ENCODE data around the gene RNF113B. TPM values are rescaled to one million over a fixed set of nuclear protein-coding genes. Genes with fewer than 3 reads are reported as not detected.

RNF113B gene
- total and polyA plus RNA-seq, 2 experiments from 2014 or later = 0.94 TPM; not detected in 1

DNA sequence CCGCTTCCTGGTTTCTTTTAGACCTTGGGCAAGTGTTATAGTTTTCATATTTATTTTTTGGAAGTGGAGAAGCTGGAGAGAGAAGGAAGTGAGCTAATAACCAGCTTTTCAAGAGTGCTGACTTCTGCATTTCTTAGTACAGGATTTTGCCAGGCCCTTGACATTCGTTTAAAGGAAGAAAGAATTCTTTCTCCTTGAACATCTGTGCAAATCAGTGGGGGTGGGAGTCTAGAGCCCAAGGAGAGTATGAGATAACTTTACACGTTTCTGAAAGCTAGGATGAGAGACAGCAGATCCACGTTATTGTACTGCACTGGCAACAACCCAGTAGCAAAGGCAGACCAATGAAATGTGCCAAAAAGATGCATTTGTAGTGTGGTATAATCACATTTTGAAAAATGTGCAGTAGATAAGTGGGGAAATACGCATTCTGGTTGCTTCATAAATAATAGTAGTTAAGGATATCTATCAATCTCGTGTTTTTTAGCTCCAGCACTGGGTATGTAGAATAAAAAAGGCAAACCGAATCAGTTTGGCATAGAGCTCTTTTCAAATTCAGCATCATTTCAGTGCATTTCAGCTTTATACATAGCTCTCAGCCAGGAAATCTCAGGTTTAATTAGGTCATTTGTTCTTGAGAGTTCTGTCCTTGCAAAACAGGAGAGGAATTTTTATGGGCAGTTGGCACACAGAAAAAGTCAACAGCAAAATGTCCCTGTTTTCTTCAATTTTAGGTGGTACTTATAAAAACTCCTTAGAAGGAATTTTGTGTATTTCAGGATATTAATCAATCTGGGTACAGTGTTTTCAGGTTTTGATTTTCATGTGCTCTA lies 4.3 kb downstream of the RNF113B start:
- no peak for TF ChIP-seq EZH2phosphoT487 (IDR thresholded peaks at IDR 0.05; ENCODE audit: low read depth, severe bottlenecking, unreplicated experiment)
- TF ChIP-seq, protein P1, sequence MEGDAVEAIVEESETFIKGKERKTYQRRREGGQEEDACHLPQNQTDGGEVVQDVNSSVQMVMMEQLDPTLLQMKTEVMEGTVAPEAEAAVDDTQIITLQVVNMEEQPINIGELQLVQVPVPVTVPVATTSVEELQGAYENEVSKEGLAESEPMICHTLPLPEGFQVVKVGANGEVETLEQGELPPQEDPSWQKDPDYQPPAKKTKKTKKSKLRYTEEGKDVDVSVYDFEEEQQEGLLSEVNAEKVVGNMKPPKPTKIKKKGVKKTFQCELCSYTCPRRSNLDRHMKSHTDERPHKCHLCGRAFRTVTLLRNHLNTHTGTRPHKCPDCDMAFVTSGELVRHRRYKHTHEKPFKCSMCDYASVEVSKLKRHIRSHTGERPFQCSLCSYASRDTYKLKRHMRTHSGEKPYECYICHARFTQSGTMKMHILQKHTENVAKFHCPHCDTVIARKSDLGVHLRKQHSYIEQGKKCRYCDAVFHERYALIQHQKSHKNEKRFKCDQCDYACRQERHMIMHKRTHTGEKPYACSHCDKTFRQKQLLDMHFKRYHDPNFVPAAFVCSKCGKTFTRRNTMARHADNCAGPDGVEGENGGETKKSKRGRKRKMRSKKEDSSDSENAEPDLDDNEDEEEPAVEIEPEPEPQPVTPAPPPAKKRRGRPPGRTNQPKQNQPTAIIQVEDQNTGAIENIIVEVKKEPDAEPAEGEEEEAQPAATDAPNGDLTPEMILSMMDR (IDR thresholded peaks at IDR 0.05; ENCODE audit: poor library complexity) = no peak
- no peak for TF ChIP-seq EZH2 (IDR thresholded peaks at IDR 0.05; ENCODE audit: borderline replicate concordance)
- H2AFZ ChIP-seq = no peak overlapping the region
- no peaks in the 10 kb centered on the region for H3K27me3 ChIP-seq
- peak; percentile 17 for DNase-seq (ENCODE audit: low spot score)
- H3K4me3 ChIP-seq = no peak overlapping the region
- peaks cover 85% of the 10 kb centered on the region for H3K79me2 ChIP-seq
- peak overlapping the region; percentile 69 for H3K4me2 ChIP-seq
- WGBS (ENCODE audit: low lambda C conversion rate, missing lambda C conversion rate) = 41% methylated on average over 7 of the region's 7 CpGs
- H3K9me2 ChIP-seq (replicated peaks; ENCODE audit: insufficient read depth) = no peaks in the 10 kb centered on the region
- no peaks in the 10 kb centered on the region for H3K9me3 ChIP-seq (ENCODE audit: low read depth)
- H4K20me1 ChIP-seq (ENCODE audit: insufficient read depth, poor library complexity, severe bottlenecking) = peaks cover 5% of the 10 kb centered on the region
- peaks cover 42% of the 10 kb centered on the region for H3K4me1 ChIP-seq (ENCODE audit: insufficient read depth)
- peak overlapping the region; percentile 71 for H3K27ac ChIP-seq
- H3K36me3 ChIP-seq (replicated peaks; ENCODE audit: insufficient read depth, low read depth) = no peaks in the 10 kb centered on the region

DNA sequence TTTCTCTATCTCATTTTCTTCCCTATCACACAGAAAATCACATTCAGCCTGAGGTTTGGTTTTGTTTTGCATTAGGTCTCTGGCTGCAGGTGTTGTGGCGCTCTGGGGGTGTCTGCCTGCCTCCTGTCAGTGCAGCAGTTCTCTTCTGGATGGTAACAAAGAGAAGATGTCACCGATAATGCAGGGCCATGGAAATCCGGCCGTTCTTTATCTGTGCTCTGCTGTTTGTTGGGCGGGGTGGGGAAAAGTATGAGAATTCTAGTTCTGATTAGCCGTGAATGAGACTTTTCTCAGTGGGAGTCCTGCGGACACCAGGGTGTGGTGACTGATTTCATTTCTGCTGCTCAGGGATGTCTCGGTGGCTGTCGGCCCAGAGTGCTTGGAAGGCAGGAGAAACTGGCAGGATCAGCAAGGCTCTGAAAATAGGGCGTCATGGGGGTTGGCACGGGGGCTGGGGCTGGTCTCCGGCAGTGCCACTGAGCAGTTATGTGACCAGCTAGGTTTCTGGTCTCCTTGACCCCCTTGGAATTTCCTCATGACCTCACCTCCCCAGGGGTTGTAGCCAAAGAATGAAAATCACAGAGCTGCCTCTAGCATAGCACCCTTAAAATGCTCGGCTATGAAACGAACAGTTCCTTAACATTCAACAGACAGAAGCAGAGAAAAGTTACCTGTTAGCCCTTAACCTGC lies 5.0 kb downstream of the RNF113B start:
- peak overlapping the region; percentile 69 for H3K4me2 ChIP-seq
- peak overlapping the region; percentile 71 for H3K27ac ChIP-seq
- no peak overlapping the region for H3K4me3 ChIP-seq
- H2AFZ ChIP-seq = peak overlapping the region; percentile 29
- peaks cover 85% of the 10 kb centered on the region for H3K79me2 ChIP-seq
- no peaks in the 10 kb centered on the region for H3K27me3 ChIP-seq
- H3K4me1 ChIP-seq (ENCODE audit: insufficient read depth) = peaks cover 42% of the 10 kb centered on the region
- H3K9me3 ChIP-seq (ENCODE audit: low read depth) = no peaks in the 10 kb centered on the region
- H3K9me2 ChIP-seq (replicated peaks; ENCODE audit: insufficient read depth) = no peaks in the 10 kb centered on the region
- DNase-seq (ENCODE audit: low spot score) = no peak
- H3K36me3 ChIP-seq (replicated peaks; ENCODE audit: insufficient read depth, low read depth) = no peaks in the 10 kb centered on the region
- no peak for TF ChIP-seq EZH2phosphoT487 (IDR thresholded peaks at IDR 0.05; ENCODE audit: low read depth, severe bottlenecking, unreplicated experiment)
- TF ChIP-seq, protein P1 (IDR thresholded peaks at IDR 0.05; ENCODE audit: poor library complexity) = no peak
- no peak for TF ChIP-seq EZH2 (IDR thresholded peaks at IDR 0.05; ENCODE audit: borderline replicate concordance)
- peaks cover 5% of the 10 kb centered on the region for H4K20me1 ChIP-seq (ENCODE audit: insufficient read depth, poor library complexity, severe bottlenecking)
- 20% methylated on average over 14 of the region's 14 CpGs for WGBS (ENCODE audit: low lambda C conversion rate, missing lambda C conversion rate)

DNA sequence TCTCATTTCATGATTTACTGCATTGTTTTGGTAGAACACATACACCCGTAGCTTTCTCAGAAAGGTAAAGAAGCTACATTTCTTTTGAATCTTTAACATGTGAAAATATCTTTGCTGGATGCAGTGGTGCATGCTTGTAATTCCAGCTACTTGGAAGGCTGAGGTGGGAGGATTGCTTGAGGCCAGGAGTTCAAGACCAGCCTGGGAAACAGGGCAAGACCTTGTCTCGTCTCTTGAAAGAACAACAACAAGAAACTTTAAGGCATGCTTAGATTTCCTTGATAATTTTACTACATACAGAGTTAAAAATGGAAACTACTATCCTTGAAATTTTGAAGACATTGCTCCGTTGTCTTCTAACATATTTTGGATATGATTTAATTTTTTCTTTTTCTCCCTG lies 7.7 kb downstream of the RNF113B start:
- Histone ChIP-seq H3K4me2 (no peak overlapping the region), H2AFZ (no peak overlapping the region), H4K20me1 (ENCODE audit: insufficient read depth, poor library complexity, severe bottlenecking) (peaks cover 12% of the 10 kb centered on the region), H3K79me2 (peaks cover 84% of the 10 kb centered on the region), H3K9me2 (replicated peaks; ENCODE audit: insufficient read depth) (no peaks in the 10 kb centered on the region), H3K4me1 (ENCODE audit: insufficient read depth) (peaks cover 34% of the 10 kb centered on the region), H3K27ac (no peak overlapping the region), H3K9me3 (ENCODE audit: low read depth) (no peaks in the 10 kb centered on the region), H3K27me3 (no peaks in the 10 kb centered on the region), H3K36me3 (replicated peaks; ENCODE audit: insufficient read depth, low read depth) (no peaks in the 10 kb centered on the region), H3K4me3 (no peak overlapping the region)
- DNase-seq (ENCODE audit: low spot score) = no peak
- TF ChIP-seq, protein P1 (IDR thresholded peaks at IDR 0.05; ENCODE audit: poor library complexity) = no peak
- TF ChIP-seq EZH2phosphoT487 (IDR thresholded peaks at IDR 0.05; ENCODE audit: low read depth, severe bottlenecking, unreplicated experiment) (no peak), EZH2 (IDR thresholded peaks at IDR 0.05; ENCODE audit: borderline replicate concordance) (no peak)
- WGBS (ENCODE audit: low lambda C conversion rate, missing lambda C conversion rate) = 88% methylated on average over 3 of the region's 3 CpGs
